Suppressor macrophage treated with lipopolysaccharide for 4 hours (primary cell): Measurements from ENCODE around the gene CPNE2.
A peak's percentile ranks its signal among the peaks of the same experiment; 100 is the strongest.
"Not testable (repeated sequence)": the region's sequence is repeated elsewhere in the genome, so short reads cannot be mapped to it uniquely, and the experiment has no call there.

ENCODE experiments used
- DNase-seq: peaks from one replicate; pipeline ENCODE4 v3.0.0-alpha.2; 2020

The CPNE2 gene

GRCh38 chr16:57178793-57179212 is 86.4 kb downstream of the CPNE2 start:
- no peak for DNase-seq

- no peak for DNase-seq
Observed at GRCh38 chr16:57179215-57179828, 86.9 kb downstream of the CPNE2 start.

- DNase-seq, result no peak
Observed at GRCh38 chr16:57184113-57184512, 91.7 kb downstream of the CPNE2 start.

GRCh38 chr16:57184887-57185445 is 92.6 kb downstream of the CPNE2 start:
- DNase-seq, result no peak

GRCh38 chr16:57185446-57185944 is 93.1 kb downstream of the CPNE2 start:
- peak; percentile 48 for DNase-seq

GRCh38 chr16:57185945-57186871 is 93.8 kb downstream of the CPNE2 start, which contains the start of the genes PSME3IP1 and RSPRY1:
PSME3IP1 (minus strand) TSS chr16:57186039; CDS start chr16:57173854, 12,185 bp downstream.
RSPRY1 (plus strand) TSS chr16:57186329; CDS start chr16:57204659, 18,330 bp downstream.
- peak; percentile 100 for DNase-seq

GRCh38 chr16:57186872-57187854 is 94.8 kb downstream of the CPNE2 start:
- peak; percentile 23 for DNase-seq

- DNase-seq, result not testable (repeated sequence)
Observed at GRCh38 chr16:57187902-57188710, 95.7 kb downstream of the CPNE2 start.

GRCh38 chr16:57188711-57189002 is 96.3 kb downstream of the CPNE2 start:
- no peak for DNase-seq

GRCh38 chr16:57189527-57189926 is 97.1 kb downstream of the CPNE2 start:
- DNase-seq, result not testable (repeated sequence)

GRCh38 chr16:57190136-57190535 is 97.8 kb downstream of the CPNE2 start:
- no peak for DNase-seq

GRCh38 chr16:57191056-57191571 is 98.7 kb downstream of the CPNE2 start:
- DNase-seq, result no peak

GRCh38 chr16:57192146-57192545 is 99.8 kb downstream of the CPNE2 start:
- no peak for DNase-seq

- peak; percentile 5 for DNase-seq
Observed at GRCh38 chr16:57192720-57193486, 100.5 kb downstream of the CPNE2 start.

GRCh38 chr16:57194512-57194911 is 102.1 kb downstream of the CPNE2 start:
- DNase-seq, result no peak

- DNase-seq, result no peak
Observed at GRCh38 chr16:57196286-57196685, 103.9 kb downstream of the CPNE2 start.

- no peak for DNase-seq
Observed at GRCh38 chr16:57196753-57197152, 104.4 kb downstream of the CPNE2 start.
